Esophagus muscularis mucosa (tissue), 3 donors: ENCODE data around the gene SLC7A8.

ENCODE experiments used
- CTCF ChIP-seq, 3 experiments: fragments of 200-600 bp in 2 of 3; fragments of 450-650 bp in 1 of 3; sonication (generic) in 2 of 3; IDR thresholded peaks; one replicate each; pipeline ENCODE4 v1.5.1; 2017 to 2019; ENCODE audit warnings: antibody characterized with exemption in 3 of 3, mild to moderate bottlenecking in 2 of 3, moderate library complexity in 1 of 3
- POLR2A ChIP-seq: fragments of 450-650 bp; IDR thresholded peaks from one replicate; pipeline ENCODE4 v1.6.1; 2017; ENCODE audit warnings: antibody characterized with exemption, moderate library complexity, mild to moderate bottlenecking, low read depth
- POLR2AphosphoS5 ChIP-seq, 2 donors: sonication (generic); formaldehyde crosslinking; IDR thresholded peaks; one replicate each; pipeline ENCODE4 v1.6.1; 2017; ENCODE audit warnings: antibody characterized with exemption in 2 of 2

DNA sequence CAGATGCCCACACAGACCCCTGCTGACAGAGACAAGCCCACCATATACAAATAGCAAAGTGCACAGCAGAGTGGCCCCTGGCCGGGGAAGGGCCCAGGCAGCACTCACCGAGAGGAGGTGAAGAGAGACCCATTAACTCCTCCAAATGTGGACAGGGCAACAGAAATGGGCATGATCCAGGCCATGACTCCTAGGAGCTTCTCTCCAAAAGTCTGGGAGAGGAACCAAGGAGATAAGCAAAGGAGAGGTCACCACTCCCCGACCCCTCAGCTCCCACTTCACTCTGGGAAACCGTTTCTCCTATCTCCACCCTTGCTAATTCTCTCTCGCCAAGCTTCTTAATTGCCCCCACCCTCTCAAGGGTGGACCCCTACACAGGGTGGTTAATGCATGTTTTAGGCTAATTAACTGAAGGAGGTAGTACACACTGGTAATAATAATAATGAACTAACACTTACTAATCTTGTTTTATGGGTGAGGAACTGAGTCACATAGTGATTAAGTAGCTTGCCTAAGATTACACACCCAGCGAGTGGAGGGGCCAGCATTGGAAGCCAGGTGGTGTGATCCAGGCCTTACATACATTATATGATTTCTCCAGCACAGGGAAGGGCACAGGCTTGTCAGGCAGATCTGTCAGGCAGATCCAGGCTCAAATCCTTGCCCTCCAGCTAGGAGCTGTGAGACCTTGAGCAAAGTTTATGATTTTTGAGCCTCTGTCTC lies 45.5 kb downstream of the SLC7A8 start:
- no peak for TF ChIP-seq POLR2A
- no peak for TF ChIP-seq CTCF (IDR thresholded peaks at IDR 0.05)
- no peak for TF ChIP-seq POLR2AphosphoS5 (IDR thresholded peaks at IDR 0.05)
